ENCODE measurements around the gene DBT. TPM values are rescaled to one million over a fixed set of nuclear protein-coding genes. Genes with fewer than 3 reads are reported as not detected.

The DBT gene
- total RNA-seq, 1 experiment from 2014 or later = 20.3 TPM

GRCh38 chr1:100152271-100152670 lies 97.4 kb downstream of the DBT start:
- H2AFZ ChIP-seq (ENCODE audit: low read length) = no peak overlapping the region
- no peak overlapping the region for H3K9ac ChIP-seq (ENCODE audit: extremely low read depth, insufficient read length, low read length)
- no peaks in the 10 kb centered on the region for H3K79me1 ChIP-seq (ENCODE audit: insufficient read depth, low read depth, low read length, poor library complexity, severe bottlenecking)
- no peaks in the 10 kb centered on the region for H4K20me1 ChIP-seq (ENCODE audit: control insufficient read depth, insufficient read depth, insufficient read length)
- no peak overlapping the region for H4K91ac ChIP-seq (ENCODE audit: insufficient read length, low read depth, low read length)
- Mint-ChIP-seq H3K36me3 (ENCODE audit: insufficient read depth in 1 of 3, low read depth in 3 of 3) (peaks cover 0 to 11% (median 7%) of the 10 kb centered on the region in 3 experiments; a peak in 4 of 7 replicates), H3K4me3 (no peak overlapping the region), H3K27ac (no peak overlapping the region), H3K27me3 (ENCODE audit: low read depth) (no peaks in the 10 kb centered on the region), H3K9me3 (no peaks in the 10 kb centered on the region), H3K4me1 (peaks cover 7 to 8% of the 10 kb centered on the region in 2 experiments)
- H2BK5ac ChIP-seq (ENCODE audit: insufficient read length, low read length) = no peak overlapping the region
- H3K23ac ChIP-seq (ENCODE audit: insufficient read length, low read depth, low read length) = no peak overlapping the region
- H3K56ac ChIP-seq (ENCODE audit: insufficient read length, low read depth, low read length) = no peak overlapping the region
- no CpG with 5 or more reads among the region's 4 CpGs for WGBS (ENCODE audit: extremely low coverage, insufficient read length, low lambda C conversion rate)
- H3T11ph ChIP-seq (ENCODE audit: low read length) = no peak overlapping the region
- no peak overlapping the region for H2AK5ac ChIP-seq (ENCODE audit: insufficient read length, low read length)
- no peaks in the 10 kb centered on the region for H3K27me3 ChIP-seq (ENCODE audit: insufficient read depth, low read length)
- no peak for TF ChIP-seq CTCF (conservative IDR thresholded peaks at IDR 0.05)
- H3K79me2 ChIP-seq (ENCODE audit: insufficient read depth, low read length) = no peaks in the 10 kb centered on the region; the same call in 1 of the 2 replicates
- no peak overlapping the region for H2BK20ac ChIP-seq (ENCODE audit: low read depth, low read length, poor library complexity, severe bottlenecking)
- no peak overlapping the region for H2BK120ac ChIP-seq (ENCODE audit: low read depth, low read length, poor library complexity, severe bottlenecking)
- H2BK12ac ChIP-seq (ENCODE audit: insufficient read length, low read depth, low read length) = no peak overlapping the region
- H3K27ac ChIP-seq (ENCODE audit: insufficient read length, low read depth, low read length) = no peak overlapping the region
- H3K4me1 ChIP-seq (ENCODE audit: insufficient read depth, low read length) = peaks cover 3% of the 10 kb centered on the region; the same call in 1 of the 2 replicates
- no peak overlapping the region for H4K8ac ChIP-seq (replicated peaks; ENCODE audit: insufficient read length, low read depth, low read length)
- H3K4ac ChIP-seq (ENCODE audit: low read depth, low read length) = no peak overlapping the region
- H2BK15ac ChIP-seq (ENCODE audit: low read depth, low read length) = no peak overlapping the region
- no peak overlapping the region for H3K4me2 ChIP-seq (ENCODE audit: insufficient read depth, insufficient read length, low read length)
- H3K23me2 ChIP-seq (ENCODE audit: insufficient read length, low read depth, low read length, poor library complexity, severe bottlenecking) = no peaks in the 10 kb centered on the region
- H3K9me3 ChIP-seq (ENCODE audit: control insufficient read depth, low read depth, low read length) = no peaks in the 10 kb centered on the region
- no peak for DNase-seq
- H3K18ac ChIP-seq (ENCODE audit: insufficient read length, low read depth, low read length) = no peak overlapping the region
- no peak overlapping the region for H3K14ac ChIP-seq (ENCODE audit: insufficient read depth, low read length)
- H4K5ac ChIP-seq (ENCODE audit: insufficient read length, low read depth, low read length) = no peak overlapping the region

Data from H9 (cell line).